Stimulated activated CD8-positive, alpha-beta memory T cell treated with anti-CD3 and anti-CD28 coated beads, Interleukin-12 subunit alpha, Interleukin-12 subunit beta, amount 100 ng/mL, for 24 hours (primary cell): ENCODE results near the gene IL1RAPL2.
"Not testable (repeated sequence)": the region's sequence is repeated elsewhere in the genome, so short reads cannot be mapped to it uniquely, and the experiment has no call there.

Experiments
- DNase-seq: peaks from one replicate; pipeline ENCODE4 v3.0.0-alpha.2; 2020; ENCODE audit errors: extremely low read depth

Gene IL1RAPL2

DNA sequence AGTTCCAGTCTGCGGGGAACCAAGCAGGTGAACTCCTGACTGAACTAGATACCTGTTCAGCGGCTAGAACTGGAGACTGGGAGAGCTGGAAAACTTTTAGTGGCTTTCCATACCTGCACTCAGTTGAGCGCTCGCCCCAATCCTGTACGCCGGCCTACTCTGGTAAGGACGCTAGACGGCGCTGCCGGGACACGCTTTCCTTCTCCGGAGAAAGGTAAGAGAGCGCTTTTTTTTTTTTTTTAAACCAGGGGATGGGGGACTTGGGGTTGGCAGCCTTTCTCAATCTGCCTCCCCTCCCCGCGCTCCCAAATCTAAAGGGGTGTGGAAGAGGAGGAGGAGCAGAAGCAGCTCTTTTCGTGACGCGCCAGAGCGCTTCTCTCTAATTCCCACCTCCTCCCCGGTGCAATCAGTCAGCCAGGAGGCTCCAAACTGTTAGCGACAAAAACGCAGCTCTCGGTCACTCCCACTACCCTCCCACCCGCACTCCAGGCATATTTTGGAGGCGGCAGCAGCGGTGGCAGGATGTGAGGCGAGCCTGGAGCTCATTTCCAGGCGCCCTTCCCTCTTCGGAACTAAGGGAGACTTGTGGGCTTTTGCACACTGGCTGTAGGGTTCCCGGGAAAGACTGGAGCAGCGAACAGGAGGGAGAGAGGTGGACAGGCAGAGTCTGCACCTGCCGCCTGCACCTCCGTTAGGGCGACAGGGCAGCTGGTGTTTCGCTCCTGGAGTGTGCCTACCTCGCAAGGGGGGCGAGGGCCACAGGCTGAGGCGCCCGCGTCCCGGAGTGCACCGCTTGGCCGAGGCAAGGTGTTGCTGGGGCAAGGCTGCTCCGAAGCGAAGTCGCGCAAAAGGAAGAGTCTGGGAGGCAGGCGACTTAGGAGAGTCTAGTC, at the start of gene IL1RAPL2:
Gene IL1RAPL2 (plus strand): TSS at position 409 of the 890 bp plus-strand sequence.
- no peak for DNase-seq

DNA sequence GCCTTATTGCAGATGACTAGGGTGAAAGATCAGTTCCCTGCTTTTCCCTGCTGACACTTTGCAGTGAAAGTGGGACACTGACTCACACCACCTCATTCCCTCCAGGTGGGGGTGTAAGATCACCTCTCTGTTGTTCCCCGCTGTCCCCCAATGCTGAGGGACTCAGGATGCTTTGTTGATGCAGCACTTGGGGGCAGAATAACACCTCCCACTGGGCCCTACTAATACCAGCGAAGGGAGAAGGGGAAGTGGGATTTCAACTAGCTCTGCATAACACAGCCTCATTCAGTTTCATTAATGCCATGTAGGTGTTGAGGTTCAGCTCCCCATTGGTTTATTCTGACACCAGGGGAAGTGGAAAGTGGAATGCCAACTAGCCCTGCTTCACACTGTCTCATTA, 43.6 kb upstream of the IL1RAPL2 start:
- DNase-seq: no peak

DNA sequence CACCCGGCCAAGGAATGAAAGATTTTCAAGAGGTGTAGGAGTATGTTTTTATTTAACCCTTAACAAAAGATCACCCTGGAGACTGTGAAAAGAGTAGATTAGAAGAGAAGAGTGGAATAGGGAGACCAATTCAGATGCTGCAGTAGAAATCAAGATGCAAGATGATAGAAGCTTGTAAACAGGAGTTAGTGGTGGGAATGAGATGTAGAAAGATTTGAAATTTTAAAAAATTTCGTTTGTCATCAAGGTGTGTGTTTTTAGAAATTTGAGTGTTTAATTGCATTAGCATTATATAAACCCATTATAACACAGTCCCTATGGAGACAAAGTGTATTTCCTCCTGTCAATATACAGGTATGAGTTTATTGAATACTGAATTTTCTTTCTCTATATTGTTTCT, 42.1 kb upstream of the IL1RAPL2 start:
- DNase-seq: no peak

DNA sequence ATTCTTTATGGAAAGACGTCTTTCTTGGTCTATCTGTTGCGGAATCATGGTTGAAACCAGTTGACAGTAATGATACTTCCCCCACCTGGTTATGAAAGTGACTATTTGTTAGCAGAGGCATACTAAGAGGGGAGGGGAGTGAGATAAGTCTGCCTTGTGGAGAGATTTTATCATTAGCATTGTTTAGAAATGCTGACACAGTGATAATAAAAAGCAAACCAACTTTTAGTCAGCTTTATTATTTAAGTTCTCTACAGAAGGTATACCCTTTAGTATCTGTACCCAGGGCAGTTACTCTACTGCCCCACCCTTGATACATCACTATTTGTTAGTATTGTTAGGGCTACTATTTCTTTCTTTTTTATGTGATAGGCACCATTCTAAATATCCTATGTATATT, 26.9 kb upstream of the IL1RAPL2 start:
- DNase-seq: no peak

DNA sequence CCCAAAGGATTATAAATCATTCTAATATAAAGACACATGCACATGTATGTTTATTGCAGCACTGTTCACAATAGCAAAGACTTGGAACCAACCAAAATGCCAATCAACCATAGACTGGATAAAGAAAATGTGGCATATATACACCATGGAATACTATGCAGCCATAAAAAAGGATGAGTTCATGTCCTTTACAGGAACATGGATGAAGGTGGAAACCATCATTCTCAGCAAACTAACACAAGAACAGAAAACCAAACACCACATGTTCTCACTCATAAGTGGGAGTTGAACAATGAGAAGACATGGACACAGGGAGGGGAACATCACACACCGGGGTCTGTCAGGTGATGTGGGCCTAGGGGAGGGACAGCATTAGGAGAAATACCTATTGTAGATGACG, 23.6 kb upstream of the IL1RAPL2 start:
- not testable (repeated sequence) for DNase-seq

DNA sequence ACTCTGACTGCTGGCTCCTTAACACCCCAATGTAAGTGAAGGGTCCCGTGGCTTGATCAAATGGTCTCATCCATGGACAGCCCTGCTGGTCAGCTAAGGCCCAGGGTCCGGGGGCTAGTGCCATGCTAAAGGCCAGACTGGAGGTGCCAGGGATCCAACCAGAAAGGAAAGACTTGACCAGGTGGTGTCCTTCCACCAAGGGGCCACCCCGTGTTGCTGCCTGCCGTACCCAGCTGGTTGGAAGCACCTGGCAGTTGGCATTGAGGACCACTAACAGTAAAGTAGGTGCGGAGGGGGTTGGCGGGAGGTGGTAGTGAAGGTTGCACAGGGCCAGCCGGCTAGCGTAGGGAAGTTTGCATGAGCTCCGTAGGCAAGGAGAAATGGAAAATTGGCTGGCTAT, 1.7 kb upstream of the IL1RAPL2 start:
- no peak for DNase-seq

DNA sequence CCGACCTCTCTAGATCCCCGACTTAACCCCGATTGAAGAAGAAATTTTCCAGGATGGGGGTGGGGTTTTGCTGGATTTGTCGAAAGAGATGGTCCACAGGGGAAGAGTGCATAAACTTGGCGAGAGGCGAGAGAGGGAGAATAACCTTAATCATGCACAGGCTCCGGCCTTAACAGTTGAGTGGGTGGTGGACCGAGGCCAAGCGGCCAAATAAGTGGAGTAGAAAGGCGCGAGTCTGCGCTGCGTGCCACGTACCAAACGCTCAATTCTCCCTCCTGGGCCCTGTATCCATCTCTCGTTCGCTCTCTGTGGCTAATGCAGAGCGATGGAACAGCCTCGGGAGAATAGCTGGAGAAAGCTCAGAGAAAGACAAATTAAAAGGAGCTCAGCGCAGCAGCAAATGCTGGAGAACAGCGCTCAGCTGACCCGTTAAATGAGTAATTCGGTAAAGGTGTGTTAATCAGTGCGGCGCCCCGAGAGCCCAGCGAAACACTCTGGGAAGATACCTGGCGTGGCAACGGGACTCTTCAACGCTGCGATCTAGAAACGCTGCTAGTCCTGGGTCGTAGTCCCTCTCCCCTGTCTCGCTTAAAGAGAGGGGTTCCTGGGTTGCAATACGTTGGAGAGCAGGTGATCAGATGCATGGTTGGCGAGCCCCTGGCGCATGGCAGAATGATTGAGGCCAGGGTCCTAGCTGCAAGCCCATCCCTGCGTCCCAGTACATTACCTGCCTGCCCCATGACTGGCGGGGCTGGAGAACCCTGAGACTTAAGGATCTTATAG, 887 bp upstream of the IL1RAPL2 start:
- no peak for DNase-seq

DNA sequence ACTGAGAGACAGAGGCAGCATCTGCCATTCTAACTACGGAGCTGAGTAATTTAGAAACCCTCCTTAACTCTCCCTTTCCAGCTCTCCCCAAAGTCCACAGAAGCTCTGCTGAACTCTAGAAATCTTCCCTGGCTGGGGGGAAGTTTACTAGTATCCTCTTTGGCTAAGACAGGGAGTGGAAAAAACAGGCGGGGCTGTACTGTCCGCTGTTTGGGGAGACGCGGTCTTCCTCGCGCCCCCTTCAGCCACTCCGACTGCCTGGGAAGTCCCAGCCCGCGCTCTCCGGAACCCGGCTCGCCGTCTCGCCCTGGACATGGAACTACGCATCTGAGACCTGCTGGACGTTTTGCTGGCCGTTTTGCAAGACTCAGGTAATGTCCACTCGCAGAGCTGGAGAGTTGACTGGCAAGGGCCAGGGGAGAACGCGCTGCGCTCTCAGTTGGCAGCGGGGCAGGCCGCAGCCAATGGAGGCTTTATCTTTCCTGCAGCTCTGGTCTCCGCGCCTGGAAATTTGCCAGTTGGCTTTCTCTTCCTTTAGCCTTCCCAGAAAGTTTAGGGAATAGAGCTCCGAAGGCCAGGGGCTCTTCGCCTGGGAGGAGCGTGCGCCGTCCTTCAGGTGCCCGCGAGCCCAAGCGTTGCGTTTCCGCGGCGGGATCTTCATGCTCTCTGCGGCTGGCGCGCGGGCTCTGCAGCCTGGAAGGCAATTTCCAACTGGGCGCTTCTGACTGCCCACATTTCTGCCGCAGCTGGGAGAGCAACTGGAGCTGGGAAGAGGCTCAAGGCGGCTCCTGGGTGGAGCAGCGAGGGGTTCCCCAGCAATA, 892 bp downstream of the IL1RAPL2 start:
- no peak for DNase-seq

DNA sequence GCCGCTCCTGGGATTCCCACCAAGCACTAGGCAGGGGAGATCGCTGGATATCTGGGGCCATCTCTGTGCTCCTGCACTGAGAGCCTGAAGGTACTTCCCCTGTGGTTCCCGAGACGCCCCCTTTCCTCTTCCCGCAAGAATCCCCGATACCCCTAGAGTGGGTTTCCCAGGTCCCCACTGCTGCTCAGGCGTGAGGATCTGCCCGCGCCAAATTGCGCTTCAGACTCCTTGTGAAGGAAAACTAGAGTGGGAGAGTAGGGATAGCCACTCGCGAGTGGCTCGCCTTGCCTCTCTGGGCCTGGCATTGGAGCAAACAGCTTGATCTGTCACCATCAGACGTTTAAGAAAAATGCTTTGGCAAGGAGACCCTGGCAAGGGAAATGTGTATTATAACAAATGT, 1.5 kb downstream of the IL1RAPL2 start:
- no peak for DNase-seq

DNA sequence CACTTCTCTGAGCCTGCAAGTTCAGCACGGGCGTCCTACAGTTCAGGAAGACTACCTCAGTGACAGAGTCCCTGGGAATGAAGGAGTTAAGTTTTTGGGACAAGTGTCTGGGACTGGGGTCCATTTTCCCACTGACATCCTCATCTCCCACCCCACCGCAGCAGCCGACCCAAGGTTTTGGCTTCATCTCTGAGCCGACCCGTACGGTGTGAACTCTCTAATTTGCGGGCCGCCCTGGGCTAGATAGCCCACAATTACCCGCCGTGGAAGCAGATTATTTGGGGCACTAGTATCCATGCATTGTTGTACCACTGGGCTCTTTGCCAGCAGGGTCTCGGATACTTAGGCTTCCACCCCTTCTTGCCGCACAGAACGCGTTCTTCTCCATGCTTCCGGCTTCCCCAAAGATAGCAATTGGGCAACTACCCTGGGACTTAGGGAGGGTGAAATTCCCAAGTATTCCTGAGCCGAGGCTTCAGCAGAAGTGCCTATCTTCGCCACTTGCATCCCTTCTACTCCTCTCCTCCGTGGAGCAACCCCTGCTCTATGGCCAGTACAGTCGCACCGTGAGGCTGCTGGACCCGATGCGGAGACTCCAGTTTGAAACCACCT, 2.4 kb downstream of the IL1RAPL2 start:
- DNase-seq: no peak

DNA sequence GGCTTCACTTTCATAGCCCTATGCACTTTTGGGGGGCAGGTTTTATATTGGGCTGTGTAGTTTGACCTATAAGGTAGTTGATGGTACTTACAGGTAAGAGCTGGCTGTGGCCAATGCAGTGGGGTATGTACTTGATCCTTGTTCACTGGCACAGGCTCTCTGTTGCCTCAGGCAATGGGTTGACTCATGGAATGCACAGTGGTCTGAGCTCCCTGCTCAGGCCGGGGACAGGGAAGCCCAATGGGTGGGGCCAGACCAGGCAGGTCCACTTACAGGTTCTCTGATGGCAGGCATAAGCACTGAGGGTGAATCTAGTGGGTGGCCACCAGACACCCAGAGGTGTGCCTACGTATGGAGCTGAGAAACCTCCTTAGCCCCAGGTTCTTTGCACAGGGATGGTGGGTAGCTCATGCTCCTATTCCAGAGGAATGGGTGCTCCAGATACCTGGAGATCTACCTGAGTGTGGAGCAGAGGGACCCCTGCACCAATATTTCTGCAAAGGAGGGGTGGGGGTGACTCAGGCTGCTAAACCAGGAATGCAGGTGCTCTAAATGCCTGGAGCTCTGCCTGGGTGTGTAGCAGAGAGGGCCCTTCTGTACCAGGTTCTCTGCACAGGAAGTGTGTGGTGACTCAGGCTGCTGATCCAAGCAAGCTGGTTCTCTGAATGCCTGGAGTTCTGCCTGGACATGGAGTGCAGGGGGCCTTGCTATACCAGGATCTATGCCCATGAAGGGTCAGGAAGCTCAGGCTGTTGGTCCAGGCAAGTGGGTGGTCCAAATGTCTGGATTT, 52.3 kb downstream of the IL1RAPL2 start:
- no peak for DNase-seq

DNA sequence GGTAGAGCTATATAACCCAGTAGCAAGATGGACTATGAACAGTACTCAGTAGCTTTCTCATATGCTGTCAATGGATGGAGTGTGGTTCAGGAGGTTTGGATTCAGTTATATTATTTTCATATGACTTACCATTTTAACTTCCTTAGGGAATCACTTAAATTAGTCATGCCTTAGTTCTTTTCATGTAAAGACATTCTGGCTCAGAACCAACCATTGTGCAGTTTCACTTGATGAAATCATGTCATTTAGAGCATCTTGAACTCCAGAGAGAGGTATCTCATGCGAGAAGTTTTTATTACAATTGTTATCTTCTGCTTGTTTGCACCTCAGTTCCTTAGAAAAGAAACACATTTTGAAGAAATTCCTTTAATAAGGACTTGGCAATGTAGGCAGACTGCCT, 55.8 kb downstream of the IL1RAPL2 start:
- DNase-seq: no peak

DNA sequence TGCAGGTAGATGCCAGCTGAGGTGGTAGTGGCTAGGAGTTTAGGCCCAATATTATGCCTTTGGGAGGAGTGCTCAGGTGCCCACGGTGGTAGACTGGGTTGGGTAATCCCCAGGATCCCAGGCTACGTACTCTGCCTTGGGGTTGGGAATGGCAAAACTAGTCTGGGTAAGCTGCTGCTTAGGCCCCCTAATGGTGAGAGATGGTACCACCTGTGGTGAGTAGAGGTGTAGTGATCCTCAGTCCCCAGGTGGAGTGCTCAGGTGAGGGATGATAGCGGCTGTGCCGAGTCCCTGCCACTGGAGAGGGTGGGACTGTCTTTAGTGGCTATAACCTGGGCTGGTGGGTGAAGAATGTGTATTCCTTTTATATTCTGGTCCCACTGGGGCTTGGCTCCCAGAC, 75.2 kb downstream of the IL1RAPL2 start:
- DNase-seq: no peak

DNA sequence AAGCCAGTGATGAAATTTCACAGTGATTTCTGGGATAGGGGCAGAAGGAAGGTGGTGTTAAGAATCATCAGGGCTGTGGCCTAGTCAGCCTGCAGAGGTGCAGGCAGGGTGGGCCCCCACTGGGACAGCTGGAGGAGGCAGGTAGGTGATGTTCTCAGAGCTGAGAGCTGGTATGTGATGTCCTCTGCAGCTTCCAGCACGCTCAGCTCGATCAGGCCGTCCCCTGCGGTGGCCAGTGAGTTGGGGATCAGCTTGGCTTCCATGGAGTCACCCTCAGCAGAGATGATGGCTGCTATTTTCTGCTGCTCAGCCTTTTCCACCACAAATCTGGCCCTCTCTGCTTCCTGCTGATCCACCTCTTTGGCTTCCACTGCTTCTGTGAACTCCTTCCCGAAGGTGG, 81.1 kb downstream of the IL1RAPL2 start:
- DNase-seq: no peak

DNA sequence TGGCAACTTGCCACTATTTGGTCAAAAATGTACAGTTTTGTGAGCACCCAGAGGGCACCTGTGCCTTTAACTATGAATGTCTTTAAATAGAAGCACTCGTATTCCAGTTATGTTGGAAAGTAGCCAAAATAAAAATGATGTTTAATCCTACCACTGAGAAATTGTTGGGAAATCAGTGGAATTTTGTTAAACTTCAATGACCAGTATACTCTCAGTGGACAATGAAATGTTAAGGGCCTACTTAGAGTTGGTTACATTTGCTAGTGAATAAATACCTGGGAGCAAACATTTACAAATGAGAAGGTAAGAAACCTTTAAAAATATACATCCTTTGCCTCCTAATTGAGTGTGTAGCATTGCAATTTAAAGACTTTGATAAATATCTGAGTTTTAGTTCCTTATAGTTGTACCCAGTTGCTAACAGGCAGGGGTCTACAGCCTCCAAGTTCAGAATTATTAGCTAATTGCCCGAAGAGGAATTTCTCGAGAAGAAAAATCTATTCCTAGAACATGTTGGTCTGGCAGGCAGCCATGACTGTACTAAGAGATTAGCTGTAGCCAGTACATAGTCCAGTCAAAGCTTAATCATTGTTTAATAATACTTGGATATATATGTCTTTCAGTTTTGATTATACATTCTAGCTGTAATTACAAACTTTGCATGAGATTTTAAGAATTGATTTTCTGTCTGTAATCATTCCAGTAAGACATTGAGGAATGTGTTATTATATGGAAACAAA, 93.2 kb downstream of the IL1RAPL2 start:
- DNase-seq: no peak

DNA sequence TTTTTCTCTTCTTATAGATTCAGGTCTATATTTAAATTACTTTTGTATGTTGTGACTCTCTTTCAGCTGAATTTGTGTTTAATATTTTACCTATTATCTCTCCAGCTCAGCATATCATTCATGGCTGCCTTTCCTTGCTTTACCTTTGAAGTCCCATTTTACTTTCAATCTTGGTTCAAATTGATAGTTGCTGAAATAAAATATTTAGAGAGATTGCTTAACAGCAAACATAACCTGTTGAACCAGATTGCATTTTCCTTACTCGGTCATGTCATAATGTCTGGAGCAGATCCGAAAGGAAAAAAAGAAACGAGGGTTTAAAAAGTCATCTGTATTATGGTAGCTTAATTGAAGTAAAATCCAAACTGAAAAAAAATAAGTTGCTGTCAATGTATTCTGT, 94.1 kb downstream of the IL1RAPL2 start:
- DNase-seq: no peak

DNA sequence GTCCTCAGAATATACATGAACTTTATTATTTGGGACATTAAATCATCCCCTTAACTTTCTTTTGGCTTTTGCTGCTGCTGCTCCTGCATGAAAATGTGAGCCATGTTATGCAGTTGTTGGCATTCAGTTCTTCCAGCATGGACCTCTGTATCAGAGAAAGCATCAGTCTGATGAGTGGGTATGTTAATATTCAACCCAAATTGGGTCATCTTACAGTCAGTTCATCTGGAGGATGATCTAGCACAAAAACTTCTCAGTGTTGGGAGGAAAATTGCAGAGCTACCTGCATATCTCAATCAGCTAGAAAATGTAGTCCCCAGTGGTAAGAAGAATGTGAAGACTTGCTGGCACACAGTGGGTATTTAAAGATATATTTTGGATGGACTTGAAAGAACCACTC, 96.7 kb downstream of the IL1RAPL2 start:
- DNase-seq: no peak

DNA sequence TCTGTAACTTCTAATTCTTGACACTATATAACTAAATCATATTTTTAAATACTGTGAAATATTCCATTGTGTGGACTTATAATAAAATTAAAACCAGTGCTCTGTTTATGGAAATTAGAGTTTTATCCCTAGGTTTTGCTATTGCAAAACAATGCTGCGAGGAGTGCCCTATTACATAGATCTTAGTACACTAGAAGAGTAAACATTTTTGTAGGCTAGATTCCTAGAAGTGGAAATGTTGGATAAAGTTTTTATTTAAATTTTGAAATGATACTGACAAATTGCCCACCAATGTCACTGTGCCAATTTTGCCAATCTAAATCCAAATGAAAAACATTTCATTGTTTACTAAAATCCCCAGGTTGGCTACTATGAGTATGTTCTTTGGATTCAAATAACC, 99.7 kb downstream of the IL1RAPL2 start:
- no peak for DNase-seq

DNA sequence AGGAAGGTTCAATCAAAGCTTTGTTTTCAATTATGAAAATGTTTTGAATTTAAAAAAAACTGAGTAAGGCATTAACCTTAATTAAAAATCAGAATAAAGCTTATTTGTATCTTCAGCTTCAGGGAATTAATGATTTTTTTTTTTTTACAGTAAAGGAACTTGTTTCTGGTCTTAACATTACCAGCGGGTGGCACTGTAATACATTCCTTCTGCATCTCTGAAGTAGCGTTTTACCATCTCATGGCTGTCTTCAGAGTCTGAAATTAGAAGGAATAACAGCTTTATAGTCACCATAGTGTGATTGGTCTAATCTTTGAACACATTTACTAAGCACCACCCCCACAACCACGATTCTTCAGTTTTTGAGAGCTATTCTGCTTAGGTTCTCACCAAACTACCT, 102.6 kb downstream of the IL1RAPL2 start:
- no peak for DNase-seq

DNA sequence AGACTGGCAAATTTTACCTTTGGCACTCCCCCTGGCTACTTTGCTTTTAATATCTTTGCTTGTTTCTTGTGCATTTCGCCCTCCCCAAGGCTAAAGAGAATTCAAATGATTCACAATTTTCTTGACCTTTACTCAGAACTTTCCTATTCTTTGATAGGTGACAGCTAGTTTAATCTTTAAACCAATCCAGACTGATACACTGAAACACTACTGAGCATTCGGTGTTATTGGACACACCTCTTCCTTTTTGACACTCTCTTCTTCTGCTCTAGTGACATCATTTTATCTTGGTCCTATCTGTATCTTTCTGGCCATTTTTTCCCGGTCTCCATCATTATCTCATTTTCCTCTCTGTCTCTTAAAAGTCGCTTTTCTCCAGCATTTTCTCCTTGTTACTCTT, 103.1 kb downstream of the IL1RAPL2 start:
- no peak for DNase-seq
